ENCODE measurements around the gene HIGD1A. TPM values are rescaled to one million over a fixed set of nuclear protein-coding genes. Genes with fewer than 3 reads are reported as not detected.

The HIGD1A gene
- total and polyA plus RNA-seq, 9 of the 15 experiments (the other 6 are each of a cell fraction or from before 2014, with no cell fraction given), result 165 to 1,185 (median 333) TPM

DNA sequence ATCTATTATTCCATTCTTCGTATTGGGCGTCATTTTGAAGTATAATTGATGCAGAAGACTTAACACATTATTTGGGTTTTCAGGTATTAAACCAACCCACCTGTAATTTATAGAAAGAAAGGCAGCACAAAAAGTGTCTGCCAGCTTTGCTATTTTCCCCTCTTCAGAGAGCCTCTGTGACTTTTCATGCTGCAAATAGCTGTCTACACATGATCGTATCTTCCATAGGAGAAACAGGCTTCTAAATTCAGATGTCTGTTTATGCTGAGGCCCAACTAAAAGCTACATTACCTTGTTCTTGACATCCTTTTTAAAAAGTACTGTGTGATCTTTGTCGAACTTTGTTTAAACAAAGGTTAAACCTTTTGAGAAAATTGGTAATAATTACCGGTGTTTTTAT, 10.0 kb upstream of the HIGD1A start (continued):
- TF ChIP-seq, protein P1, sequence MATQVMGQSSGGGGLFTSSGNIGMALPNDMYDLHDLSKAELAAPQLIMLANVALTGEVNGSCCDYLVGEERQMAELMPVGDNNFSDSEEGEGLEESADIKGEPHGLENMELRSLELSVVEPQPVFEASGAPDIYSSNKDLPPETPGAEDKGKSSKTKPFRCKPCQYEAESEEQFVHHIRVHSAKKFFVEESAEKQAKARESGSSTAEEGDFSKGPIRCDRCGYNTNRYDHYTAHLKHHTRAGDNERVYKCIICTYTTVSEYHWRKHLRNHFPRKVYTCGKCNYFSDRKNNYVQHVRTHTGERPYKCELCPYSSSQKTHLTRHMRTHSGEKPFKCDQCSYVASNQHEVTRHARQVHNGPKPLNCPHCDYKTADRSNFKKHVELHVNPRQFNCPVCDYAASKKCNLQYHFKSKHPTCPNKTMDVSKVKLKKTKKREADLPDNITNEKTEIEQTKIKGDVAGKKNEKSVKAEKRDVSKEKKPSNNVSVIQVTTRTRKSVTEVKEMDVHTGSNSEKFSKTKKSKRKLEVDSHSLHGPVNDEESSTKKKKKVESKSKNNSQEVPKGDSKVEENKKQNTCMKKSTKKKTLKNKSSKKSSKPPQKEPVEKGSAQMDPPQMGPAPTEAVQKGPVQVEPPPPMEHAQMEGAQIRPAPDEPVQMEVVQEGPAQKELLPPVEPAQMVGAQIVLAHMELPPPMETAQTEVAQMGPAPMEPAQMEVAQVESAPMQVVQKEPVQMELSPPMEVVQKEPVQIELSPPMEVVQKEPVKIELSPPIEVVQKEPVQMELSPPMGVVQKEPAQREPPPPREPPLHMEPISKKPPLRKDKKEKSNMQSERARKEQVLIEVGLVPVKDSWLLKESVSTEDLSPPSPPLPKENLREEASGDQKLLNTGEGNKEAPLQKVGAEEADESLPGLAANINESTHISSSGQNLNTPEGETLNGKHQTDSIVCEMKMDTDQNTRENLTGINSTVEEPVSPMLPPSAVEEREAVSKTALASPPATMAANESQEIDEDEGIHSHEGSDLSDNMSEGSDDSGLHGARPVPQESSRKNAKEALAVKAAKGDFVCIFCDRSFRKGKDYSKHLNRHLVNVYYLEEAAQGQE (IDR thresholded peaks at IDR 0.05; ENCODE audit: borderline replicate concordance), result no peak
- TF ChIP-seq, protein P1 (CRISPR knock-in tag; IDR thresholded peaks at IDR 0.05; ENCODE audit: low read depth), result no peak
